ENCODE results near the gene ADRB2.

The ADRB2 gene

DNA sequence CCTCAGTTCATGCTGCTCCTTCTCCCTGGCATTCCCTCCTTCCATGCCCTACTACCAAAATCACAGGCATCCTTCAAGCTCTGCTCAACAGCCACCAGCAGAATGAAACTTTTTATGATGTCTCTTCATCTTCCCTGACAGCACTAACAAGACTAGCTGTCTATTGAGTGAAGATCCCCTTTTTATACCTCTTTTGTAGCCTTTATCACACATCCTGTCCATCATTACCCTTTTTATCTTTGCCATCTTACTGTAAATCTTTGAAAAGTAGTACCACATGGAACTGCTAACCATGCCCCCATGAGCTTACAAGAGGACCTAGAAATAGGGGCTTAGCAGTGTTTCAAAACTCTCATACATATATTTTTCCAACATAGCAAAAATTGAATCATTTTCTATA lies 10.8 kb upstream of the ADRB2 start:
- Histone ChIP-seq H3K4me1 (ENCODE audit: control insufficient read depth, insufficient read depth, low read length, poor library complexity, severe bottlenecking) (peaks cover 4% of the 10 kb centered on the region), H3K9me3 (ENCODE audit: control insufficient read depth, low read length) (no peaks in the 10 kb centered on the region), H3K4me3 (ENCODE audit: insufficient read depth, low read depth, low read length, poor library complexity, severe bottlenecking) (no peak overlapping the region), H3K36me3 (ENCODE audit: control insufficient read depth, insufficient read depth, low read length) (no peaks in the 10 kb centered on the region), H3K27me3 (replicated peaks; ENCODE audit: control insufficient read depth, insufficient read depth, low read length, poor library complexity, severe bottlenecking) (peaks cover 2% of the 10 kb centered on the region), H3K27ac (ENCODE audit: insufficient read depth, low read length, poor library complexity, severe bottlenecking) (no peak overlapping the region)
- no peak for DNase-seq

DNA sequence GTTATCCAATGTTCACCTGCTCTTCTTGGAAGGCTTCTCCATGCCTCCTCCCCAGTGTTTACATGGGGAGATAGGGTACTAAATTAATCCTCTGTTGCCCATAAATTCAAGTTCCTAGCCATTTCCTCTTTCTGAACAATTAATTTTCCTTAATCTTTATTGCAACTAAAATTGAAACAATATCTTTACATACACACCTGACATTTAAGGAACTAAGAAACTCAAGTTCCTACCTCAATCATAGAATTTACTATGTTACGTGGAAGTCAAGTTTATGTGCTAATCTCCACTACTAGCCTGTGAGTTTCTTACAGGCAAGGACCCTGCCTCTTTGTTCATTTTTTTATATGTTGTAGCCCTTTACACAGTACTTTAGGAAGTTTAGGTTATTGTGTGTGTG lies 10.1 kb upstream of the ADRB2 start:
- Histone ChIP-seq H3K9me3 (ENCODE audit: control insufficient read depth, low read length) (no peaks in the 10 kb centered on the region), H3K36me3 (ENCODE audit: control insufficient read depth, insufficient read depth, low read length) (no peaks in the 10 kb centered on the region), H3K27me3 (replicated peaks; ENCODE audit: control insufficient read depth, insufficient read depth, low read length, poor library complexity, severe bottlenecking) (peaks cover 2% of the 10 kb centered on the region), H3K27ac (ENCODE audit: insufficient read depth, low read length, poor library complexity, severe bottlenecking) (no peak overlapping the region), H3K4me1 (ENCODE audit: control insufficient read depth, insufficient read depth, low read length, poor library complexity, severe bottlenecking) (no peaks in the 10 kb centered on the region), H3K4me3 (ENCODE audit: insufficient read depth, low read depth, low read length, poor library complexity, severe bottlenecking) (no peak overlapping the region)
- no peak for DNase-seq

DNA sequence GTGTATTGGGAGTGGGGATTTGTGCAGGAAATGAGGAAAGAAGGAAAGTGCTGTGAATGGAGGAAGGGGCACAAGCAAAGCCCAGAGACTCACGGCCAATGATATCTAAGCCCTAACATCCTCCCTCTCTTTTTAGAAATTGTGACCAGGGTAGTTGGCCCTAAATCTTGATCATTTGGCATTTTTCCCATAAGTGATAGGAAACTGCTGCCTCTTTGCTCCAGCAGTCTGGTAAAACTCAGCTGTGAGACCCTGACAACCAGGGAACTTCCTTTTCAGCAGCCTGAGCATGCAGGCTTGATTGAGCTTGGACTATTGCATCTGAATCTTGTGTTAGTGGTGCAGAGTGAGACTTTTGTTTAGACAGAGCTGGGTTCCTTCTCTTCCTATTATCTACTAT lies 9.6 kb upstream of the ADRB2 start:
- H3K4me3 ChIP-seq (ENCODE audit: insufficient read depth, low read depth, low read length, poor library complexity, severe bottlenecking), result no peak overlapping the region
- H3K27ac ChIP-seq (ENCODE audit: insufficient read depth, low read length, poor library complexity, severe bottlenecking), result no peak overlapping the region
- no peak for DNase-seq
- H3K36me3 ChIP-seq (ENCODE audit: control insufficient read depth, insufficient read depth, low read length), result no peaks in the 10 kb centered on the region
- H3K27me3 ChIP-seq (replicated peaks; ENCODE audit: control insufficient read depth, insufficient read depth, low read length, poor library complexity, severe bottlenecking), result peaks cover 2% of the 10 kb centered on the region
- no peaks in the 10 kb centered on the region for H3K4me1 ChIP-seq (ENCODE audit: control insufficient read depth, insufficient read depth, low read length, poor library complexity, severe bottlenecking)
- no peaks in the 10 kb centered on the region for H3K9me3 ChIP-seq (ENCODE audit: control insufficient read depth, low read length)

DNA sequence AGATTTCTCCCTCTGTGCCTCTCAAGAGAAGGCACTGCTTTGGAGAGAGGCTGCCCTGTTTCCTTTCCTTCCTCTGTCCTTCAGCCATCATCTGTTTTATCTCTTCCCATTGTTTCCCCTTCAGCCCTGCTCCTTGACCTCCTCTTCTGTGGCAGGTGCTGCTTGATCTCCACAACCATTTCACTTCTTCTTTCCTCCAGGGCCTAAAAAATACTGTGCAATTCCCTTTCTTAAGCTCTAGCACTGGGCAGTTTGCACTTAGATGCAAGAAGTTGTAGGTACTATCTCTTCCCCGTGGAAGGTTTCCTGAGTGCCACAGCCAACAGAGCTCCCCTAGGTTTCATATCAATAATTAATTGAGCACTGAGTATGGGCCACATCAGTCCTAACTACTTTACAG lies 8.8 kb upstream of the ADRB2 start:
- no peak overlapping the region for H3K27ac ChIP-seq (ENCODE audit: insufficient read depth, low read length, poor library complexity, severe bottlenecking)
- H3K36me3 ChIP-seq (ENCODE audit: control insufficient read depth, insufficient read depth, low read length), result no peaks in the 10 kb centered on the region
- no peak for DNase-seq
- peaks cover 2% of the 10 kb centered on the region for H3K27me3 ChIP-seq (replicated peaks; ENCODE audit: control insufficient read depth, insufficient read depth, low read length, poor library complexity, severe bottlenecking)
- no peak overlapping the region for H3K4me3 ChIP-seq (ENCODE audit: insufficient read depth, low read depth, low read length, poor library complexity, severe bottlenecking)
- H3K9me3 ChIP-seq (ENCODE audit: control insufficient read depth, low read length), result no peaks in the 10 kb centered on the region
- no peaks in the 10 kb centered on the region for H3K4me1 ChIP-seq (ENCODE audit: control insufficient read depth, insufficient read depth, low read length, poor library complexity, severe bottlenecking)

DNA sequence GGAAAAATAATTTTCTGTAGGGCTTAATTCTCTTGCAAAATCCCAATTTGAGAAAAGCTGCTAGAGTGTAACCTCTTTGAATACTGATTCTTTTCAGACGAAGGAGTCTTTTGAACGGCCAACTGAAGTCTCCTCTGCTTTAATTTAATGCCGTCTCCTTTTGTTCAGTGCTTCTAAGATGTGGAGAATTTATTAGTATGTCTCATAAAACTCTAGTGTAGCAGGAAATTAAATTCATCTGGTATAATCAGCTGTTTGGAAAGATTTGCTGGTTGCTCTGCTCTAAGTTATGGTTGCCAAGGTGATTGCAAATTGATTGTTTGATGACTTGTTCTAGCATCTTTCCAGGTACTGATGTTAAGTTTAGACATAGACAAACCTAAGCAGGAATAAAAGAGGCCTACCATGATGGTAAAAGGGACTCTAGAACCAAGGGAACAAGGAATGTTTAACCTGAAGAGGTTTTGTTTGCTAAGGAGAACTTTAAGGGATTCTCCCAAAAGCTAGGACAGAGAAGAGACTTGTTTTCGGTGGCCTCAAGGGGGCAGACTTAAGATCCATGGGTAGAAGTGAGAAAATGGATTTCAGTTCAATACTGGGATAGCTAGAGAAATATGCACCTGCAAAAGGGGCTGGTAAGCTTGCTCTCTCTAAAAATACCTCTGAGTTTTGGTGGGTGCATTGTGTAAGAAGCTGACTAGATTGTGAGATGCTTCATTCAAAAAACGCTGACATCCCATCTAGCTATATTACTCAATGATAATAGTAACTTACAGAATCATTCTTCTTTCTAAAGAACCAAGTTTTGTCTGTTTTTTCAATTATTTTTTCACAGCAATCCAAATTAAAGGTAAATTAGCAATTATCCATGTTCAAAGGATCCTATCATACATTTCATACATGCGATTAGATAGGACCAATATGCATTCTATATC lies 5.7 kb upstream of the ADRB2 start:
- H3K4me1 ChIP-seq (ENCODE audit: control insufficient read depth, insufficient read depth, low read length, poor library complexity, severe bottlenecking), result peaks cover 5% of the 10 kb centered on the region
- no peak overlapping the region for H3K4me3 ChIP-seq (ENCODE audit: insufficient read depth, low read depth, low read length, poor library complexity, severe bottlenecking)
- H3K27ac ChIP-seq (ENCODE audit: insufficient read depth, low read length, poor library complexity, severe bottlenecking), result no peak overlapping the region
- no peak for DNase-seq
- H3K9me3 ChIP-seq (ENCODE audit: control insufficient read depth, low read length), result no peaks in the 10 kb centered on the region
- H3K27me3 ChIP-seq (replicated peaks; ENCODE audit: control insufficient read depth, insufficient read depth, low read length, poor library complexity, severe bottlenecking), result no peaks in the 10 kb centered on the region
- H3K36me3 ChIP-seq (ENCODE audit: control insufficient read depth, insufficient read depth, low read length), result no peaks in the 10 kb centered on the region

DNA sequence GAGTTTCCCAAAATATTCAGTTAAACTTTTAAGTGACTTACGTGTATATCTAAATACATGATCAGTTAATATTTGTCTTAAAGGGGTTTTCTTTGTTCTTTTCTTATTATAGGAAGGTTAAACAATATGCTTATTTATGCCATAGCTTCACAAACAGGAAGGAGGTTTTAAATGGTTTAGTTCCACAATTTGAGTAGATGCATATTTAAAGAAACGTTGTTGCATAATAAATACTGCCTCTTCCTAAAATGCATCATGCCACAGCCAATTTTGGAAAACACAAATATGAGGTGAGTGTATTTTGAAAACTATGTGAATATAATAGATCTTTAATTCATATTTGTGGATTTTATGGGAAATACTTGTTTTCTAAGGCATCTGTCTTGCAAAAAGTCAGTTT lies 2.5 kb upstream of the ADRB2 start:
- no peak for DNase-seq
- H3K9me3 ChIP-seq (ENCODE audit: control insufficient read depth, low read length), result no peaks in the 10 kb centered on the region
- peaks cover 16% of the 10 kb centered on the region for H3K4me1 ChIP-seq (ENCODE audit: control insufficient read depth, insufficient read depth, low read length, poor library complexity, severe bottlenecking)
- H3K4me3 ChIP-seq (ENCODE audit: insufficient read depth, low read depth, low read length, poor library complexity, severe bottlenecking), result no peak overlapping the region
- H3K27me3 ChIP-seq (replicated peaks; ENCODE audit: control insufficient read depth, insufficient read depth, low read length, poor library complexity, severe bottlenecking), result no peaks in the 10 kb centered on the region
- no peaks in the 10 kb centered on the region for H3K36me3 ChIP-seq (ENCODE audit: control insufficient read depth, insufficient read depth, low read length)
- no peak overlapping the region for H3K27ac ChIP-seq (ENCODE audit: insufficient read depth, low read length, poor library complexity, severe bottlenecking)

DNA sequence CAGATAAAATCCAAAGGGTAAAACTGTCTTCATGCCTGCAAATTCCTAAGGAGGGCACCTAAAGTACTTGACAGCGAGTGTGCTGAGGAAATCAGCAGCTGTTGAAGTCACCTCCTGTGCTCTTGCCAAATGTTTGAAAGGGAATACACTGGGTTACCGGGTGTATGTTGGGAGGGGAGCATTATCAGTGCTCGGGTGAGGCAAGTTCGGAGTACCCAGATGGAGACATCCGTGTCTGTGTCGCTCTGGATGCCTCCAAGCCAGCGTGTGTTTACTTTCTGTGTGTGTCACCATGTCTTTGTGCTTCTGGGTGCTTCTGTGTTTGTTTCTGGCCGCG lies 727 bp upstream of the ADRB2 start:
- Histone ChIP-seq H3K4me1 (ENCODE audit: control insufficient read depth, insufficient read depth, low read length, poor library complexity, severe bottlenecking) (peaks cover 16% of the 10 kb centered on the region), H3K4me3 (ENCODE audit: insufficient read depth, low read depth, low read length, poor library complexity, severe bottlenecking) (peak overlapping the region; percentile 74), H3K27me3 (replicated peaks; ENCODE audit: control insufficient read depth, insufficient read depth, low read length, poor library complexity, severe bottlenecking) (no peaks in the 10 kb centered on the region), H3K9me3 (ENCODE audit: control insufficient read depth, low read length) (no peaks in the 10 kb centered on the region), H3K27ac (ENCODE audit: insufficient read depth, low read length, poor library complexity, severe bottlenecking) (peak overlapping the region; percentile 74), H3K36me3 (ENCODE audit: control insufficient read depth, insufficient read depth, low read length) (no peaks in the 10 kb centered on the region)
- no peak for DNase-seq

DNA sequence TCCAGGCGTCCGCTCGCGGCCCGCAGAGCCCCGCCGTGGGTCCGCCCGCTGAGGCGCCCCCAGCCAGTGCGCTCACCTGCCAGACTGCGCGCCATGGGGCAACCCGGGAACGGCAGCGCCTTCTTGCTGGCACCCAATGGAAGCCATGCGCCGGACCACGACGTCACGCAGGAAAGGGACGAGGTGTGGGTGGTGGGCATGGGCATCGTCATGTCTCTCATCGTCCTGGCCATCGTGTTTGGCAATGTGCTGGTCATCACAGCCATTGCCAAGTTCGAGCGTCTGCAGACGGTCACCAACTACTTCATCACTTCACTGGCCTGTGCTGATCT lies 294 bp downstream of the ADRB2 start:
- Histone ChIP-seq H3K27ac (ENCODE audit: insufficient read depth, low read length, poor library complexity, severe bottlenecking) (peak overlapping the region; percentile 74), H3K9me3 (ENCODE audit: control insufficient read depth, low read length) (no peaks in the 10 kb centered on the region), H3K27me3 (replicated peaks; ENCODE audit: control insufficient read depth, insufficient read depth, low read length, poor library complexity, severe bottlenecking) (no peaks in the 10 kb centered on the region), H3K4me1 (ENCODE audit: control insufficient read depth, insufficient read depth, low read length, poor library complexity, severe bottlenecking) (peaks cover 16% of the 10 kb centered on the region), H3K4me3 (ENCODE audit: insufficient read depth, low read depth, low read length, poor library complexity, severe bottlenecking) (peak overlapping the region; percentile 74), H3K36me3 (ENCODE audit: control insufficient read depth, insufficient read depth, low read length) (no peaks in the 10 kb centered on the region)
- DNase-seq, result no peak

DNA sequence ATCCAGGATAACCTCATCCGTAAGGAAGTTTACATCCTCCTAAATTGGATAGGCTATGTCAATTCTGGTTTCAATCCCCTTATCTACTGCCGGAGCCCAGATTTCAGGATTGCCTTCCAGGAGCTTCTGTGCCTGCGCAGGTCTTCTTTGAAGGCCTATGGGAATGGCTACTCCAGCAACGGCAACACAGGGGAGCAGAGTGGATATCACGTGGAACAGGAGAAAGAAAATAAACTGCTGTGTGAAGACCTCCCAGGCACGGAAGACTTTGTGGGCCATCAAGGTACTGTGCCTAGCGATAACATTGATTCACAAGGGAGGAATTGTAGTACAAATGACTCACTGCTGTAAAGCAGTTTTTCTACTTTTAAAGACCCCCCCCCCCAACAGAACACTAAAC lies 1.3 kb downstream of the ADRB2 start:
- Histone ChIP-seq H3K27ac (ENCODE audit: insufficient read depth, low read length, poor library complexity, severe bottlenecking) (no peak overlapping the region), H3K27me3 (replicated peaks; ENCODE audit: control insufficient read depth, insufficient read depth, low read length, poor library complexity, severe bottlenecking) (no peaks in the 10 kb centered on the region), H3K4me3 (ENCODE audit: insufficient read depth, low read depth, low read length, poor library complexity, severe bottlenecking) (peak overlapping the region; percentile 74), H3K4me1 (ENCODE audit: control insufficient read depth, insufficient read depth, low read length, poor library complexity, severe bottlenecking) (peaks cover 18% of the 10 kb centered on the region), H3K9me3 (ENCODE audit: control insufficient read depth, low read length) (no peaks in the 10 kb centered on the region), H3K36me3 (ENCODE audit: control insufficient read depth, insufficient read depth, low read length) (no peaks in the 10 kb centered on the region)
- DNase-seq, result no peak

DNA sequence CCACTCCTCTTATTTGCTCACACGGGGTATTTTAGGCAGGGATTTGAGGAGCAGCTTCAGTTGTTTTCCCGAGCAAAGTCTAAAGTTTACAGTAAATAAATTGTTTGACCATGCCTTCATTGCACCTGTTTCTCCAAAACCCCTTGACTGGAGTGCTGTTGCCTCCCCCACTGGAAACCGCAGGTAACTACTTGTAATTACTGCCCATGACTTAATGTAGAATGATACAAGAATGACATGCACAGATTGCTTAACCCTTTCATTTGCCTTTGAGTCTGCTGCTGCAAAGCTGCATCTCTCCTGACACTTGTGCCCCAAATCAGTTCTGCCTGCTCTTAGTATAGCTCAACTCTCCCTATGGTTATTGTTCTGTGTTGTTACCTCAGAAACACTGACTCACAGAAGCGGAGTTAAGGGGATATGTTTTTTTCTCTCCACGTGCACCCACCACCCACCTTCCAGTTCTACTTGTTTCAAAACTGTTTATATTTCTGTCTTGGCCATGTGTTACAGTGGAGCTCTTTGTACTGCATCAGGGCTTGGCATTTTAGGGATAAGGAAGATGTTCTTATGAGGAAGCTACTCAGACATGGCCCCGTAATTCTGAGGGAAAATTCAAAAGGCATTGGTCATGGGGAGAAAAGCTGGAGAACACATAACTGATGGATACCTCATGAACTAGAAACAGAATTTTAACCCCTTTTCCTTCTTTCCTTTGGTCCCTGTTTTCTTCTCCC lies 2.3 kb downstream of the ADRB2 start:
- no peaks in the 10 kb centered on the region for H3K9me3 ChIP-seq (ENCODE audit: control insufficient read depth, low read length)
- H3K4me3 ChIP-seq (ENCODE audit: insufficient read depth, low read depth, low read length, poor library complexity, severe bottlenecking), result peak overlapping the region; percentile 4
- H3K4me1 ChIP-seq (ENCODE audit: control insufficient read depth, insufficient read depth, low read length, poor library complexity, severe bottlenecking), result peaks cover 23% of the 10 kb centered on the region
- no peak for DNase-seq
- H3K27ac ChIP-seq (ENCODE audit: insufficient read depth, low read length, poor library complexity, severe bottlenecking), result no peak overlapping the region
- H3K27me3 ChIP-seq (replicated peaks; ENCODE audit: control insufficient read depth, insufficient read depth, low read length, poor library complexity, severe bottlenecking), result no peaks in the 10 kb centered on the region
- no peaks in the 10 kb centered on the region for H3K36me3 ChIP-seq (ENCODE audit: control insufficient read depth, insufficient read depth, low read length)

Measured in effector memory CD4-positive, alpha-beta T cell (primary cell).